NB4 (cell line): Measurements from ENCODE around the gene HSPB6.

Experiments used
- CTCF ChIP-seq: IDR thresholded peaks from one replicate; pipeline ENCODE4 v1.5.1; 2012; ENCODE audit warnings: low read depth, low read length
- MAX ChIP-seq: IDR thresholded peaks from 2 replicates; pipeline ENCODE4 v1.6.1; 2011; ENCODE audit warnings: low read depth, low read length
- MYC ChIP-seq: IDR thresholded peaks from 2 replicates; pipeline ENCODE4 v1.6.1; 2011; ENCODE audit warnings: low read depth, low read length
- POLR2A ChIP-seq: IDR thresholded peaks from 2 replicates; pipeline ENCODE4 v1.6.1; 2011; ENCODE audit warnings: mild to moderate bottlenecking; ENCODE audit not compliant: insufficient read length; ENCODE audit errors: extremely low read depth

GRCh38 chr19:35784503-35785338 is 27.9 kb upstream of the HSPB6 start:
- TF ChIP-seq CTCF, result no peak
- no peak for TF ChIP-seq POLR2A
- no peak for TF ChIP-seq MAX
- TF ChIP-seq MYC, result no peak
